ENCODE measurements around the gene PGRMC1. TPM values are rescaled to one million over a fixed set of nuclear protein-coding genes. Genes with fewer than 3 reads are reported as not detected.

The PGRMC1 gene
- 107 and 156 TPM in 2 replicates for total RNA-seq

DNA sequence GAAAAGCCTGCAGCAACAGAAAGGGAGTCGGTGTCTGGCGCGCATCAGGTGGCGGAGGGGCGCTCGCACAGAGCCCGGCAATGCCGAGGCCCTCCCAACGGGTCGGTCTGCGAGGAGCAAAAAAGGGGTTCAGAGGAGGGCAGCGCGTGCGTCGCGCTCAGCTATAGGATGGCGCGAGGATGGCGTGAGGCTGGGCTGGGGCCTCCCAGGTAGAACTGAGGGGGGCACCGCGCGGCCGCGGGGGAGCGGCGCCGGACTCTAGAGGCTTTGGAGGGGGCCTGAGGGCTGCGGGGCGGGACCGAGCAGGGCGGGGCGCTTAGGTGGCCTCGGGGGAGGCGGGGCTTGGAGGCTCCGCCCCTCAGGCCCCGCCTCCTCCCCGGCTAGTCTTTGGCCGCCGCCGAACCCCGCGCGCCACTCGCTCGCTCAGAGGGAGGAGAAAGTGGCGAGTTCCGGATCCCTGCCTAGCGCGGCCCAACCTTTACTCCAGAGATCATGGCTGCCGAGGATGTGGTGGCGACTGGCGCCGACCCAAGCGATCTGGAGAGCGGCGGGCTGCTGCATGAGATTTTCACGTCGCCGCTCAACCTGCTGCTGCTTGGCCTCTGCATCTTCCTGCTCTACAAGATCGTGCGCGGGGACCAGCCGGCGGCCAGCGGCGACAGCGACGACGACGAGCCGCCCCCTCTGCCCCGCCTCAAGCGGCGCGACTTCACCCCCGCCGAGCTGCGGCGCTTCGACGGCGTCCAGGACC, at the start of gene PGRMC1:
Gene PGRMC1, plus strand, starts transcription at position 414 of the 751 bp plus-strand sequence. Its CDS starts 79 bp downstream, at position 493.

Other genes starting within 250 kb of the PGRMC1 start
- not detected in 2 replicates for gene CT47C1, start 163.3 kb upstream of the PGRMC1 start, total RNA-seq
- gene KIAA1210, start 108.5 kb upstream of the PGRMC1 start, total RNA-seq, result not detected in 2 replicates
- gene SLC25A43, start 163.1 kb downstream of the PGRMC1 start, total RNA-seq, result 26.5 and 28.3 TPM in 2 replicates
- 113 and 114 TPM in 2 replicates for gene SLC25A5, start 232.2 kb downstream of the PGRMC1 start, total RNA-seq

All from smooth muscle cell of the pulmonary artery (primary cell).